Hippocampal formation (tissue), 2 donors: ENCODE measurements around the gene PROK1.

Experiments used
- DNase-seq, 2 donors: peaks; one replicate each; lab custom pipeline; 2025; lab: John Stamatoyannopoulos, UW

Gene PROK1

GRCh38 chr1:110488867-110489266 is 37.9 kb downstream of the PROK1 start:
- no peak for DNase-seq

GRCh38 chr1:110489406-110489805 is 38.5 kb downstream of the PROK1 start:
- no peak for DNase-seq

GRCh38 chr1:110489973-110490542 is 39.1 kb downstream of the PROK1 start:
- no peak for DNase-seq

GRCh38 chr1:110490791-110491451 is 40.0 kb downstream of the PROK1 start:
- no peak for DNase-seq

- DNase-seq = no peak
Observed at GRCh38 chr1:110492573-110492972, 41.6 kb downstream of the PROK1 start.

- DNase-seq = no peak
Observed at GRCh38 chr1:110493059-110493699, 42.2 kb downstream of the PROK1 start.

GRCh38 chr1:110494036-110494435 is 43.1 kb downstream of the PROK1 start:
- DNase-seq = no peak

GRCh38 chr1:110494522-110495406 is 43.8 kb downstream of the PROK1 start:
- no peak for DNase-seq

- DNase-seq = peak; percentile 67 to 71
Observed at GRCh38 chr1:110495926-110496600, 45.1 kb downstream of the PROK1 start.

GRCh38 chr1:110498270-110498669 is 47.3 kb downstream of the PROK1 start:
- DNase-seq = no peak

GRCh38 chr1:110501488-110502132 is 50.7 kb downstream of the PROK1 start:
- no peak for DNase-seq

GRCh38 chr1:110502402-110503151 is 51.6 kb downstream of the PROK1 start:
- DNase-seq = no peak

- DNase-seq = no peak
Observed at GRCh38 chr1:110503471-110503870, 52.5 kb downstream of the PROK1 start.

GRCh38 chr1:110504226-110504625 is 53.3 kb downstream of the PROK1 start:
- DNase-seq = no peak

GRCh38 chr1:110505596-110505995 is 54.6 kb downstream of the PROK1 start:
- DNase-seq = no peak

GRCh38 chr1:110506541-110506940 is 55.6 kb downstream of the PROK1 start:
- DNase-seq = no peak
